ENCODE data around the gene MYOZ2.

The MYOZ2 gene

DNA sequence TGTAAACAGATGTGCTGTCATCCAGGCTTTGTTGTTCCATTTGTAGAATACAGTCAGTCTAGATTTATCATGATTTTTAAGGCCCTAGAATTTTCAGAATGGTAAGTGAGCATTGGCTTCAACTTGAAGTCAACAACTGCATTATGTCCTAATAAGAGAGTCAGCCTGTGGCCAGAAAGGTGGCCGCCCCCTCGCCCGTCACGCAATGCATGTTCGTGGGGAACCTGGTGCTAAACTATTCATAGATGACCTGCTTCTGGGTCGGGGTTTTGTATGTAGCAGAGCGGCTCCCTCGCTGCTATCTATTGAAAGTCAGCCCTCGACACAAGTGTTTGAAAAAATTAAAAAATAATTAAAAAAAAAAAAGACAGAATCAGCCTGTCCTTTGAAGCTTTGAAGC, 101.6 kb downstream of the MYOZ2 start:
- in situ Hi-C loops (cut with MboI; ENCODE audit: low sequenced_read_pairs): no loop called here
